Lower lobe of right lung (tissue), 2 donors: ENCODE results near the gene MBNL3. TPM values are rescaled to one million over a fixed set of nuclear protein-coding genes. Genes with fewer than 3 reads are reported as not detected.
"Not testable (repeated sequence)": the region's sequence is repeated elsewhere in the genome, so short reads cannot be mapped to it uniquely, and the experiment has no call there.

Experiments used
- ATAC-seq, 2 donors: fragments of 200-7000 bp; cut with Tn5 transposase; one replicate each; pipeline ENCODE4 v1.9.1; 2020 to 2022; ENCODE audit warnings: mild to moderate bottlenecking in 2 of 2, moderate library complexity in 2 of 2
- DNase-seq: peaks from one replicate; pipeline ENCODE4 v3.0.0-alpha.2; 2020
- H3K27ac ChIP-seq: fragments of 200-600 bp; one replicate; pipeline ENCODE4 v1.8.0; 2022
- H3K27me3 ChIP-seq: fragments of 200-600 bp; one replicate; pipeline ENCODE4 v1.8.0; 2022; ENCODE audit warnings: low read depth
- H3K36me3 ChIP-seq: fragments of 200-600 bp; one replicate; pipeline ENCODE4 v1.8.0; 2022; ENCODE audit warnings: mild to moderate bottlenecking
- H3K4me1 ChIP-seq: fragments of 200-600 bp; one replicate; pipeline ENCODE4 v1.8.0; 2022
- H3K4me3 ChIP-seq: fragments of 200-600 bp; one replicate; pipeline ENCODE4 v1.8.0; 2022; ENCODE audit warnings: mild to moderate bottlenecking
- H3K9me3 ChIP-seq: fragments of 200-600 bp; one replicate; pipeline ENCODE4 v1.8.0; 2022
- intact Hi-C: fragments of 100-400 bp; cut with DNase I; formaldehyde crosslinking; loops from one replicate; pipeline ENCODE4 v1.11.0; 2022
- total RNA-seq: library from RNA; stranded (reverse); fragmentation: NEBNext Ultra II Directional; extraction: Animal tissue kit (Norgen Biotek cat#: 25700); gene quantifications from one replicate; pipeline ENCODE4 v1.2.1, GENCODE V29; 2021
- TF ChIP-seq, protein P1 (sequence below): fragments of 200-600 bp; IDR thresholded peaks from one replicate; pipeline ENCODE4 v1.8.0; 2022; ENCODE audit warnings: antibody characterized with exemption, mild to moderate bottlenecking
- donor health status: DM: no; HTN: yes; CAD: no; lungs with severe emphysema.

MBNL3 gene
- total RNA-seq, 1 donor from 2014 or later: 24.3 TPM

DNA sequence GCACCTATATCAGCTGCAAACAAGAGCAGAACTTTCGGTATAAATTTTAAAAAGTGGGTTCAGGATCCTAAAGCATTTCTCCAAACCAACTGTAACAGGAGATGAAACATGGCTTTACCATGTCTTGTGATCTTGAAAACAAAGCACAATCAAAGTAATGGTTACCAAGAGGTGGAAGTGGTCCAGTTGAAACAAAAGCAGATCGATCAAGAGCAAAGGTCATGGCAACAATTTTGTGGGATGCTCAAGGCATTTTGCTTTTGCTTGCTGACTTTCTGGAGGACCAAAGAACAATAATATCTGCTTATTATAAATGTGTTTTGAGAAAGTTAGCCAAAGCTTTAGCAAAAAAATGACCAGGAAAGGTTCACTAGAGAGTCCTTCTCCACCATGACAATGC is 152.7 kb downstream of the MBNL3 start:
- no peaks in the 10 kb centered on the region for H3K9me3 ChIP-seq
- H3K4me3 ChIP-seq: no peak overlapping the region
- intact Hi-C loops: no loop called here
- no peaks in the 10 kb centered on the region for H3K4me1 ChIP-seq
- H3K27ac ChIP-seq: no peak overlapping the region
- ATAC-seq (no peak), DNase-seq (no peak)
- H3K36me3 ChIP-seq: no peaks in the 10 kb centered on the region
- no peaks in the 10 kb centered on the region for H3K27me3 ChIP-seq
- TF ChIP-seq, protein P1, sequence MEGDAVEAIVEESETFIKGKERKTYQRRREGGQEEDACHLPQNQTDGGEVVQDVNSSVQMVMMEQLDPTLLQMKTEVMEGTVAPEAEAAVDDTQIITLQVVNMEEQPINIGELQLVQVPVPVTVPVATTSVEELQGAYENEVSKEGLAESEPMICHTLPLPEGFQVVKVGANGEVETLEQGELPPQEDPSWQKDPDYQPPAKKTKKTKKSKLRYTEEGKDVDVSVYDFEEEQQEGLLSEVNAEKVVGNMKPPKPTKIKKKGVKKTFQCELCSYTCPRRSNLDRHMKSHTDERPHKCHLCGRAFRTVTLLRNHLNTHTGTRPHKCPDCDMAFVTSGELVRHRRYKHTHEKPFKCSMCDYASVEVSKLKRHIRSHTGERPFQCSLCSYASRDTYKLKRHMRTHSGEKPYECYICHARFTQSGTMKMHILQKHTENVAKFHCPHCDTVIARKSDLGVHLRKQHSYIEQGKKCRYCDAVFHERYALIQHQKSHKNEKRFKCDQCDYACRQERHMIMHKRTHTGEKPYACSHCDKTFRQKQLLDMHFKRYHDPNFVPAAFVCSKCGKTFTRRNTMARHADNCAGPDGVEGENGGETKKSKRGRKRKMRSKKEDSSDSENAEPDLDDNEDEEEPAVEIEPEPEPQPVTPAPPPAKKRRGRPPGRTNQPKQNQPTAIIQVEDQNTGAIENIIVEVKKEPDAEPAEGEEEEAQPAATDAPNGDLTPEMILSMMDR: no peak

DNA sequence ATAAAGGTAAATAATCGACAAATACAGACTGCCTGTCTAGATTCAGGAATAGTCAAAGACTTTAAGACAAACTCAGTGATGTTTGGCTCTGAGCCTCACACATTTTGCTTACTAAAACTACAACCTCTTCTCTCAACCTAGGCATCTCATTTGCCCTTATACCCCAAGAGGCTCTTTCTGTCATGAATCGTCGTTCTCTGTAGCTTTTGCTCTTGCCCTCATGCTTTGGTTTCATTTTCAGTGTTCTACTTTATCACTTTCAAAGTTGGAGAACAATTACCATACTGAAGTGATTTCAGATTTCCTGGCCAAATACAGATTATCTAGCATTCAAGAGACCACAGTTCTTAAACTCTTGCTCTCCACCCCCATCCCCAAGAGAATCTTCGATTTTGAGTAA is 155.5 kb downstream of the MBNL3 start:
- intact Hi-C loops: no loop called here
- no peak for ATAC-seq
- no peak overlapping the region for H3K27ac ChIP-seq
- no peak for DNase-seq
- no peaks in the 10 kb centered on the region for H3K36me3 ChIP-seq
- TF ChIP-seq, protein P1: no peak
- no peaks in the 10 kb centered on the region for H3K4me1 ChIP-seq
- H3K27me3 ChIP-seq: no peaks in the 10 kb centered on the region
- H3K4me3 ChIP-seq: no peak overlapping the region
- no peaks in the 10 kb centered on the region for H3K9me3 ChIP-seq

DNA sequence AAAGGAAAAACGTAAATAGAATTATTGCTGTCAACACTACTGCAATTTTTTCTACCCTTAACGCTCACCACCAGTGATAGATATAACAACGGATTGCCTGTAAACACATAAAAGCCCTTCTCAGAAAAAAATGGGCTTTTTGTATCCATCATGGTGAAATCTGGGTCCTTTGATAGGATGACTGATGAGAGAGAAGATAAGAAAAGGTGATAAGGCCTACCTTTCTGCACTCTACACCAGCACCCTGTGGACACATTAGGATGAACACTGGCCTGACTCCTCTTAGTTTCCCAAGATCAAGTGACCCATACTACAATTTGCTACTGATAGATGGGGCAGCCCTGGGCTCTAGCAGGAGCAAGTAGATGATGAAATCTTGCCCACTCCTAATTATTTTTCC is 157.3 kb downstream of the MBNL3 start:
- DNase-seq: no peak
- Histone ChIP-seq H3K9me3 (no peaks in the 10 kb centered on the region), H3K36me3 (no peaks in the 10 kb centered on the region), H3K4me1 (no peaks in the 10 kb centered on the region), H3K27me3 (no peaks in the 10 kb centered on the region), H3K4me3 (no peak overlapping the region), H3K27ac (no peak overlapping the region)
- ATAC-seq: no peak
- intact Hi-C loops: no loop called here
- TF ChIP-seq, protein P1: no peak

DNA sequence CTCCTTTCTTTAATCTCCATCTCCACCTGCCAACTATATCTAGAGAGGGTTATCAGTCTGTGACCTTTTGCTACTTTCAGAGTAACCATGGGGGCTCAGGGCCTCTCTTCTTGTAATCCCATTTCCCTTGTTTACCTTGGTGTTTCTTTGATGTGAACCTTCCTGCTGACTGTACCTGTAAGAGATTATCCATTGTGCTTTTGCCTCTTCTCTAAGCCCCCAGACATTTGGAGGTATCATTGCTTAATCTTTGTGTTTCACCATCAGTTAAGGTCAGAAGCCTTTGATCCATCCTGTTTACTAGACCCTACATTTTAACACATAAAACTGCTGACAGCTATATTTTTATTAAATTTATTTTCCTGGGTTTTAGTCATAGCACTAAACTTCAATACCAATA is 157.8 kb downstream of the MBNL3 start:
- H3K4me1 ChIP-seq: no peaks in the 10 kb centered on the region
- no peaks in the 10 kb centered on the region for H3K36me3 ChIP-seq
- ATAC-seq: no peak
- H3K27ac ChIP-seq: no peak overlapping the region
- TF ChIP-seq, protein P1: no peak
- no peaks in the 10 kb centered on the region for H3K27me3 ChIP-seq
- intact Hi-C loops: no loop called here
- DNase-seq: no peak
- H3K4me3 ChIP-seq: no peak overlapping the region
- no peaks in the 10 kb centered on the region for H3K9me3 ChIP-seq

DNA sequence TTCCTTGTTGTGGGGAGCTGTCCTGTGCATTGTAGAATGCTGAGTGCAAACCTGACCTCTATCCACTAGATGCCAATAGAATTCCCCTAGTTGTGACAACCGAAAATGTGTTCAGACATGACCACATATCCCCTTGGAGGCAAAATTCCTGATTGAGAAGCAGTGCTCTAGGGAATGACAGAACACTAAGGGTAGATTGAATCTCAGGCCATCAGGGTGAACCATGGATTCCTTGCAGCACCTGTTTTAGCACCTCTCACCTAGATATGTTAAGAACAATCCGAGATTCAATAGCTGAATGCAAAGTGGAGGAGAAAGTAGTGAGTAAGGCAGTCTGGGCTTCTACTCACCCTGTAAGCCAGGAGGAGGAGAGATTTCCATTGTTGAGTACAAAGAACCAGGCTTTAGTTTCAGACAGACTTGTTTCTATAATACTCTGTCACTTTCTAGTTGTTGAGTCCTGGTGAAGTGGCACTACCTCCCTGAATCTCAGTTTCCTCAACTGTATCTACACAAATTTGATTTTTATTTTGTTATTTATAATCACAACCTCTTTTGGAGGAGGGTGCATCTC is 158.6 kb downstream of the MBNL3 start:
- H3K4me3 ChIP-seq: no peak overlapping the region
- no peak for DNase-seq
- no peaks in the 10 kb centered on the region for H3K4me1 ChIP-seq
- ATAC-seq: no peak
- TF ChIP-seq, protein P1: no peak
- H3K36me3 ChIP-seq: no peaks in the 10 kb centered on the region
- no peak overlapping the region for H3K27ac ChIP-seq
- intact Hi-C loops: no loop called here
- H3K9me3 ChIP-seq: no peaks in the 10 kb centered on the region
- H3K27me3 ChIP-seq: no peaks in the 10 kb centered on the region

DNA sequence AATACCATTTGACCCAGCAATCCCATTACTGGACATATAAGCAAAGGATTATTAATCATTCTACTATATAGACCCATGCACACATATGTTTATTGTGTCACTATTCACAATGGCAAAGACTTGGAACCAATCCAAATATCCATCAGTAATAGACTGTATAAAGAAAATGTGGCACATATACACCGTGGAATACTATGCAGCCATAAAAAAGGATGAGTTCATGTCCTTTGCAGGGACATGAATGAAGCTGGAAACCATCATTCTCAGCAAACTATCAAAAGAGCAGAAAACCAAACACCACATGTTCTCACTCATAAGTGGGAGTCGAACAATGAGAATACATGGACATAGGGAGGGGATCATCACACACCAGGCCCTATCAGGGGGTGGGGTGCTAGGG is 161.9 kb downstream of the MBNL3 start:
- intact Hi-C loops, H3K4me3 ChIP-seq, H3K36me3 ChIP-seq, DNase-seq, H3K27ac ChIP-seq, H3K4me1 ChIP-seq, ATAC-seq, H3K9me3 ChIP-seq, H3K27me3 ChIP-seq: not testable (repeated sequence)
